Brain pericyte (primary cell): ENCODE measurements around the gene NDUFV2.
A peak's percentile ranks its signal among the peaks of the same experiment; 100 is the strongest.
"Not testable (repeated sequence)": the region's sequence is repeated elsewhere in the genome, so short reads cannot be mapped to it uniquely, and the experiment has no call there.

Experiments used
- DNase-seq: peaks from one replicate; pipeline ENCODE4 v3.0.0-alpha.2; 2012; ENCODE audit warnings: low read depth, low spot score

NDUFV2 gene

DNA sequence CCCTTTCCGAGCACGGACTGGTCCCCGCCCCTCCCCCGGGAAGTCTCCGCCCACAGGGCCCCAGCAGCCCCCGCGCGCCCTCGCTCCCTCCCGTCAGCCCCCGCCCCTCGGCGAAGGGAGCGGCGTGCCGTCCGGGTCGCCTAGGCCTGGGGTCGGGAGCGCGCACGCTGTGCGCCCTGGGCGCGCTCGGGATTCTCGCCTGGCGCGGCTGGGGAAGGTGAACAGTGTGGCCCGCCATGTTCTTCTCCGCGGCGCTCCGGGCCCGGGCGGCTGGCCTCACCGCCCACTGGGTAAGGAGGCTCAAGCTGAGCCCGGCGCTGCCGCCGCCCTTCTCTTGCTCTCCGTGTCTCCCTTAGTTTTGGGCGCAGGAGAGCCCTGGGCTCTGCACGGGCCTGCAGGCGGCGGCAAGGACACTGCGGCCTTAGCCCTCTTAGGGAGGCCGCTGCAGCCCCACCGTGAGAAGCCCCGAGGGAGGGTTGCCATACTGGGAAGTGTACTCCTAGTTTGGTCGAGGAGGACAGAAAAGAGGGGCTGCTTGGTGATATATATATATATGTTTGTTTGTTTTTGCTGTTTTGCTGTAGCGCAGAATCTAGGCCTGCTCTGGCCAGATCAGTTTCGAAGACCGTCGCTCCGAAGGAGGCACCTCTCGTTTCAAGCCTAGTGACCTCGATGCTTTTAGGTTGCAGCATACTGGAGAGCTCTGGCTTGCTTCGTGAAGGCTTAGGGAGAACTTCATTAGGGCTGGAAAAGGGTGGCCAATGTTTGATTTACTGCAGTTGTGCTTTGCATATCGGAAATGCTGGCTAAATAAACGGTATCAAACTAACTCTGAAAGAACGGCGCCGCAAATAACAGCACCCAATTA, at the start of gene NDUFV2:
Gene NDUFV2 (plus strand): TSS at position 192 of the 868 bp plus-strand sequence. CDS start 45 bp downstream, at position 237.
- DNase-seq: peak; percentile 83

- DNase-seq: no peak
Measured at GRCh38 chr18:9053814-9054213, 48.7 kb upstream of the NDUFV2 start.

DNA sequence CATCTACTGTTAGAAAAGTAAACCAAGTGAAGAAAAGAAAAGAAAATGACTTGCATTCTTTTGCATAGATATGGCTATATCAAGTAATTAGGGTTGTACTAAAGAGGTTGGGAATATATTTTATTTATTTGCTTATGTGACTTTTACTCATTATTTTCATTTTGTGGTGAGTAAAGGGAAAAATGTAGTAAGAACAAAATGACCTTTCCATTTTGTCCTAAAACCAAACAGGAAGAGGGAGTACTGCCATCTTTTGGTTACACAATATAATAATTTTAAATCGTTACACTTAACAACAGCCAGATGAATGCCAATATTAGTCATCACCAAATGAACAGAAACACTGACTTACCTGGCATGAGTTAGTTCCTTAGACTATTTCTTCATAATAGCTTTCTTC, 47.3 kb upstream of the NDUFV2 start:
- DNase-seq: peak; percentile 10

- no peak for DNase-seq
Measured at GRCh38 chr18:9055626-9056025, 46.9 kb upstream of the NDUFV2 start.

DNA sequence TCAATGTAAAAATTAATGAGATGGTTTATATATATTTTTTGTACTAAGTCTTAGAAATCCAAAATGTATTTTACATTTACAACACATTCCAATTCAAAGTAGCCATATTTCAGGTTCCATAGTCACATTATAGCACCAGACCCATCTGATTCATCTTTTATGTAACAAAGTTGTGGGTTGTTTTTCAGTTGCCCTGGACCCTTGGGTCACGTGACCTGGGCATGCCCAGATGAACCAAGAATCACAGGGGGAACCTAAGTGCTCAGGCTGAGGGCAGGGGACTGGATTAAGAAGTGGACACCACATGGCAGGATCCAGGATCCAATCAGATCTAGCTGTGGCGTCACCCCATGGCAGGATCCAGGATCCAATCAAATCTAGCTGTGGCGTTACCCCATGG, 44.9 kb upstream of the NDUFV2 start:
- DNase-seq: no peak

- DNase-seq: no peak
Measured at GRCh38 chr18:9058406-9058805, 44.1 kb upstream of the NDUFV2 start.

DNA sequence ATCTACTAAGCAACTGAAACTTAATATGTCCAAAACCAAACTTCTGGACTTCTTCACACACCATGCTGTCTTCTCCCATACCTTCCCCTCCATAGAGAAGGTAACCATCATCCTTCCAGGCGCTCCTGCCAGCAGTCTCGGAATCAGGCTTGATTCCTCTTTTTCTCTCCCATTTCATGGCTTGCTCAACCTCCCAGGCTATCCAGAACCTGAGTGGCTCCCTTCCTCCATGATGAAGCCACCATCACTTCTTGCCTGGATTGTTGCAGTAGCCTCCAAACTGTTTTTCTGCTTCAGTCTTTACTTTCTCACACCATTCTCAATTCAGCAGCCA, 40.1 kb upstream of the NDUFV2 start:
- DNase-seq: no peak

DNA sequence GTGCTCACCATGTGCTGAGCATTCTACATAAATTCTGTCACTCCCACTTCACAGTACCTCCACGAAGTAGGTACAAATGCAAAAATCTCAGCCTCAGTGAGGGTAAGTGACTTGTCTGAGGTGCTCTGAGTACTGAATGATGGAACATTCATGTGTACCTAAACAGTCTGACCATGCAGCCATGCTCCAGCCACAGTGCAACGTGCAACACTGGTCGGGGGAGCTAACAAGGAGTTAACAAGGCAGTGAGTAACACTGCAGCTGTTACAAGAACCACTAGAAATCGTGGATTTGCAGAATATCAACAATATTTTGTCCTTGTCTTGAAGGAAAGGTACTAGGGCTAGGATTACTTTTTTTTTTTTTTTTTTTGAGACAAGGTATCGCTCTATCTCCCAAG, 36.6 kb upstream of the NDUFV2 start:
- DNase-seq: no peak

GRCh38 chr18:9066358-9066757, 36.1 kb upstream of the NDUFV2 start:
- DNase-seq: no peak

GRCh38 chr18:9066817-9067306, 35.6 kb upstream of the NDUFV2 start:
- no peak for DNase-seq

- no peak for DNase-seq
Measured at GRCh38 chr18:9067823-9068222, 34.7 kb upstream of the NDUFV2 start.

DNA sequence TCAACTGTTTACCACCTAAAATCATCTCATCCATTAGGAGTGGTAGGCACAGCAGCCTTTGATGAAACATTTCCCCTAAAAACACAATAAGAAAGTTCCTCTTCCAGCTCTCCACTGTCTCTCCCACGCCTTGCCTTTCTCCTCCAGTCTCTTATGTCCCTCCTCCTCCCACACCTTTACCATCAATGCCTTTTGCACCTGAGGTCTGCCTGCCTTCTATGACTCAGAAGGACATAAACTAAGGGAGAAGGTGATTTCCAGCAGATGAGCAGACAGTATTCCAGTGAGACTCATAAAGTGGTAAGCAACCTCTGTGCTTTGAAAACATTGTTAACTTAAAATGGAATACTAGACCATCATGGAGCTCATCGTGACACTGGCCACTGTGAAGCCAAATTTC, 34.2 kb upstream of the NDUFV2 start:
- no peak for DNase-seq

- DNase-seq: no peak
Measured at GRCh38 chr18:9069601-9070000, 32.9 kb upstream of the NDUFV2 start.

DNA sequence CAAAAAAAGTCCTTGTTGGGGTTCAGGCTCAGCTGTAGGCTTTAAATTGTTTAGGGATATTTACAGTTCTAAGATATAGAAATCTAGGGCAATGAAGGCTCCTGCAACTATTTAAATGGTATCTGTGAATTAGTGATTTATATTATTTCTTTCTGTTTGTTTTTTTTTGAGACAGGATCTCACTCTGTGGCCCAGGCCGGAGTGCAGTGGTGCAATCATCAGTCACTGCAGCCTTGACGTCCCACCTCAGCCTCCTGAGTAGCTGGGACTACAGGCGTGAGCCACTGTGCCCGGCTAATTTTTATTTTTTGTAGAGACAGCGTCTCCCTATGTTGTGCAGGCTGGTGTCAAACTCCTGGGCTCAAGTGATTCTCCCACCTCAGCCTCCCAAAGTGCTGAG, 32.3 kb upstream of the NDUFV2 start:
- no peak for DNase-seq

DNA sequence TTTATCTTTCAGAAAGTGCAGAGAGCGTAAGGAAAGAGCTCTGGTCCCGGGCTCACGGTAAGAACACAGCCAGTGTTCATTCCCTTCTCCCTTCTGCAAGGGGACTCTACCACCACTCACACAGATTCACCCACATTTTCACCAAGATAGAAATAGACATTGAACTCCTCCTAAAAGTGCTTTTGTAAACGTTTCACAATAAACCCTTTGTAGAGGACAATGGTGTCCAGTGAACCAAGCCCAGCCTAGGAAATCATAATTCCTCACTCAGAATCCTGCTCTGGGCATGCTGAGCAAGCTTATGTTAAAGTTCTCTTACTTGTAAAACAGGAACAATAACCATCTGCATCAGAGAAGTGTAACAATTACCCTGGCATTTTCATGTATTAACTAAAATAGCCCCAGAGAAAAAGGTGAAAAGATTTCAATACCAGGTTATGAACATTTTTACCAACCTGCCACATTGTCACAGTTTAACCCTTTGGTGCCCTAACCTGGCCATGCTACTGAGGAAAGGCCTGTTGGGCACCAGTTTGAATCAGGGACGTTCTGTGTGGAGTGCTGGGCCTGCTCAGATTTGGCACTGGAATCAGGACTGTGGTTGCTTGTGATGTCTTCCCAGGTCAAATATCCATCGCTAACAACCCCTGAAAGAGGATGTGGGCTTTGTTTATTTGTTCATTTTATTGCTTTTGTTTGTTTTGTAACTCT, 22.5 kb upstream of the NDUFV2 start:
- no peak for DNase-seq

DNA sequence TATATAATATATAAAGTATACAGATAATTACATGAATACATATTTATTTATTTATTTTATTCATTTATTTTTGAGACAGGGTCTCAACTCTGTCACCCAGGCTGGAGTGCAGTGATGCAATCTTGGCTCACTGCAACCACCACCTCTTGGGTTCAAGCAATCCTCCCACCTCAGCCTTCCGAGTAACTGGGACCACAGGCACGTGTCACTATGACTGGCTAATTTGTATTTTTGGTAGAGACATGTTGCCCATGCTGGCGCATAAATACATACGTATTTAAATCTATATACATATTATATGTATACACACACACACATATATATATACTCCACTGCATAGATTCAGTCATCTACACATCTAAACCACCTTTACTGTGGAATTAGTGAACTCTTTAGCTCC, 20.6 kb upstream of the NDUFV2 start:
- no peak for DNase-seq

DNA sequence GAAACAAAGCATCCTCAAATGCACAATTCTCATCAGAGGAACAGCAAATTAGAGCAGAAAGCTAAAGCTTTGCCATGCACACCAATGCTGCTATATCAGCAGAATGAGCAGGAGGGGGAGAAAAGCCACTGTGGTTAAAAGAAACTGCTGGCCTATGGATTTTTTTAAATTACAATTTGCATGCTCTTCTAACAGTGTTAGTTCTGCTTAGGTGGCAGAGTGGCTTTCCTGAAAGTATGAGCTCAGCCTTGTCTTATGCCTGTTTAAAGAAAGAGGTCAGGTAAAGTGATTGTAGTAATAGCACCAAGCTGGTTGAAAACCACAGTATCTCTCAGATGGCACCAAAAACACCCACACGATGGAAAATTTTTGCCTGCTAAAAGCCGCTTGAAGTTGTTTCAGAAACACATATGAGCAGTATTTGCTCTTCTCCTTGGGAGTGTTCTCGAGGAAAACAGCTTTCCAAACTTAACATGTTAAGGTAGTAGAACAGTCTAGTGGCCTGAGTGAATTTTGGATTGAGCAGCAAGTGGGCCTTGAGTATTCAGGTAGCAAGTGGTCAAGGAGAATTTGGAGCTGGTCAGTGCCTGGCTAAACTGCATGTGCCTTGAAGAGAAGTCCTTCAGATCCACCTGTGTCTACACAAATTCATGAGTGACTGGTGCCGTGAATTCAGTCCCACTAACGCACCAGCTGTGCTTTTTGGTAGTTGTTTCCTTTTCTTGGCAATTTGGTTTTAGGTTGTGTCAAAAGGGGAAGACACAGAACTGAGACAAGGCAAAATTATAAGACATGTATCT, 19.6 kb upstream of the NDUFV2 start:
- DNase-seq: no peak

GRCh38 chr18:9086015-9086414, 16.5 kb upstream of the NDUFV2 start:
- DNase-seq: no peak

GRCh38 chr18:9086624-9087023, 15.9 kb upstream of the NDUFV2 start:
- DNase-seq: no peak

DNA sequence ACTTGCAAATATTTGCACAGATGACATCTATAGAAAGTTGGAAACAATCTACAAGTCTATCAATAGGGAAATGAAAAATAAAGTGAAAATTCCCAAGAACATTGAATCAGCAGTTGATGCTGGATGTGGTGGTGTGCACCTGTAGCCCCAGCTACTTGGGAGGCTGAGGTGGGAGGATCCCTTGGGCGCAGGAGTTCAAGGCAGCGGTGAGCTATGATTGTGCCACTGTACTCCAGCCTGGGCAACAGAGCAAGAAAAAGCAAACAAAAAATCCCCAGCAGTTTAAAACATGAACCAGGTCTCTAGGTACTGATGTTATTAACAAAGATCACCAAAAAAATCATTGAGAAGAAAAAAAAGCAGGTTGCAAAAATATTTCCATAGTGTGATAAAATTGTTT, 15.4 kb upstream of the NDUFV2 start:
- DNase-seq: no peak

DNA sequence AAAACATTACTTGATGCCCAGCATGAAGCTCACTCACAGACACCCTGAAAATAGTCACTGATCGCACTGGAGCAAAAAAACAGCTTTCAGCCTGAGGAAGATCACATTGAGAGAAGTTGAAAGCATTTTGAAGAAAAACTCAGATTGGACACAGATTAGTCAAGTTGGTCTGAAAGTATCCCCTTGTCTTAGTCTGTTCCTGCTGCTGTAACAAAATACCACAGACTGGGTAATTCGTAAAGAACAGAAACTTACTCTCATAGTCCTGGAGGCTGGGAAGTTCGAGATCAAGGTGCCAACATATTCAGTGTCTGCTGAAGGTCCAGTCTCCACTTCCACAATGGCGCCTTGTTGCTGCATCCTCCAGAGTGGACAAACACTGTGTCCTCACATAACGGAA, 14.2 kb upstream of the NDUFV2 start:
- DNase-seq: no peak

GRCh38 chr18:9088727-9089126, 13.8 kb upstream of the NDUFV2 start:
- DNase-seq: not testable (repeated sequence)
